ENCODE results near the gene UBE2L5. TPM values are rescaled to one million over a fixed set of nuclear protein-coding genes. Genes with fewer than 3 reads are reported as not detected.

UBE2L5 gene
- total RNA-seq, 2 donors from 2014 or later = 0.18 to 5.2 TPM

DNA sequence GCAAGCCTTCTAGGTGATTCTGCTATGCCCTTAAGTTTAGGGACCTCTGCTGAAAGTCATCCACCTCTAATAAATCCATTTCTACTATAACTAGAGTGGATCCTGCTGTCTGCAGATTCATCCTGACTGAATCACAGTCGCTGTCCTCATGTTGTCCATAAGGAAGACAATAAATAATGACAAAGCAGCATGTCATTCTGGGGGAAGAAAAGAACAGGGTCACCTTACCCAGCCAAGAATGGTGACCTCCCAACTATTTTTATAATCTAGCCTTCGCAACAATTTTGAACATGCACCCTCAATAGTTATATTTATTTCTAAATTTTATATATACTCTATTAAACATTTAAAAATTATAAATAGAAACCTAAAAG lies 45.0 kb upstream of the UBE2L5 start:
- Histone ChIP-seq H3K27me3 (replicated peaks; ENCODE audit: insufficient read depth) (no peaks in the 10 kb centered on the region), H3K4me3 (no peak overlapping the region), H3K9me3 (no peaks in the 10 kb centered on the region), H3K36me3 (no peaks in the 10 kb centered on the region), H3K27ac (no peak overlapping the region), H3K4me1 (replicated peaks) (no peaks in the 10 kb centered on the region)
- DNase-seq (ENCODE audit: low spot score) = no peak
- 78% methylated on average over 2 of the region's 2 CpGs for WGBS
- intact Hi-C loops (cut with DNase I) = no loop called here
- no peak for TF ChIP-seq POLR2AphosphoS5 (IDR thresholded peaks at IDR 0.05)
- TF ChIP-seq, protein P1, sequence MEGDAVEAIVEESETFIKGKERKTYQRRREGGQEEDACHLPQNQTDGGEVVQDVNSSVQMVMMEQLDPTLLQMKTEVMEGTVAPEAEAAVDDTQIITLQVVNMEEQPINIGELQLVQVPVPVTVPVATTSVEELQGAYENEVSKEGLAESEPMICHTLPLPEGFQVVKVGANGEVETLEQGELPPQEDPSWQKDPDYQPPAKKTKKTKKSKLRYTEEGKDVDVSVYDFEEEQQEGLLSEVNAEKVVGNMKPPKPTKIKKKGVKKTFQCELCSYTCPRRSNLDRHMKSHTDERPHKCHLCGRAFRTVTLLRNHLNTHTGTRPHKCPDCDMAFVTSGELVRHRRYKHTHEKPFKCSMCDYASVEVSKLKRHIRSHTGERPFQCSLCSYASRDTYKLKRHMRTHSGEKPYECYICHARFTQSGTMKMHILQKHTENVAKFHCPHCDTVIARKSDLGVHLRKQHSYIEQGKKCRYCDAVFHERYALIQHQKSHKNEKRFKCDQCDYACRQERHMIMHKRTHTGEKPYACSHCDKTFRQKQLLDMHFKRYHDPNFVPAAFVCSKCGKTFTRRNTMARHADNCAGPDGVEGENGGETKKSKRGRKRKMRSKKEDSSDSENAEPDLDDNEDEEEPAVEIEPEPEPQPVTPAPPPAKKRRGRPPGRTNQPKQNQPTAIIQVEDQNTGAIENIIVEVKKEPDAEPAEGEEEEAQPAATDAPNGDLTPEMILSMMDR (IDR thresholded peaks at IDR 0.05) = no peak

- no peak overlapping the region for H3K27ac ChIP-seq
- intact Hi-C loops (cut with DNase I) = no loop called here
- no peaks in the 10 kb centered on the region for H3K4me1 ChIP-seq (replicated peaks)
- H3K9me3 ChIP-seq = no peaks in the 10 kb centered on the region
- H3K27me3 ChIP-seq (replicated peaks; ENCODE audit: insufficient read depth) = no peaks in the 10 kb centered on the region
- no peak overlapping the region for H3K4me3 ChIP-seq
- H3K36me3 ChIP-seq = no peaks in the 10 kb centered on the region
- no peak for DNase-seq (ENCODE audit: low spot score)
- TF ChIP-seq, protein P1 (IDR thresholded peaks at IDR 0.05) = no peak
- TF ChIP-seq POLR2AphosphoS5 (IDR thresholded peaks at IDR 0.05) (no peak), POLR2A (IDR thresholded peaks at IDR 0.05) (no peak)
- WGBS = 96% methylated on average over 2 of the region's 2 CpGs
These were observed 44.1 kb upstream of the UBE2L5 start for GRCh38 chr13:30378191-30378590.

- H3K4me1 ChIP-seq (replicated peaks) = no peaks in the 10 kb centered on the region
- WGBS = 93% methylated on average over 2 of the region's 2 CpGs
- no peaks in the 10 kb centered on the region for H3K9me3 ChIP-seq
- intact Hi-C loops (cut with DNase I) = no loop called here
- H3K27me3 ChIP-seq (replicated peaks; ENCODE audit: insufficient read depth) = no peaks in the 10 kb centered on the region
- DNase-seq (ENCODE audit: low spot score) = no peak
- TF ChIP-seq POLR2A (IDR thresholded peaks at IDR 0.05) (no peak), POLR2AphosphoS5 (IDR thresholded peaks at IDR 0.05) (no peak)
- TF ChIP-seq, protein P1 (IDR thresholded peaks at IDR 0.05) = no peak
- no peak overlapping the region for H3K27ac ChIP-seq
- H3K36me3 ChIP-seq = no peaks in the 10 kb centered on the region
- H3K4me3 ChIP-seq = no peak overlapping the region
These were observed 41.2 kb upstream of the UBE2L5 start for GRCh38 chr13:30381049-30381448.

DNA sequence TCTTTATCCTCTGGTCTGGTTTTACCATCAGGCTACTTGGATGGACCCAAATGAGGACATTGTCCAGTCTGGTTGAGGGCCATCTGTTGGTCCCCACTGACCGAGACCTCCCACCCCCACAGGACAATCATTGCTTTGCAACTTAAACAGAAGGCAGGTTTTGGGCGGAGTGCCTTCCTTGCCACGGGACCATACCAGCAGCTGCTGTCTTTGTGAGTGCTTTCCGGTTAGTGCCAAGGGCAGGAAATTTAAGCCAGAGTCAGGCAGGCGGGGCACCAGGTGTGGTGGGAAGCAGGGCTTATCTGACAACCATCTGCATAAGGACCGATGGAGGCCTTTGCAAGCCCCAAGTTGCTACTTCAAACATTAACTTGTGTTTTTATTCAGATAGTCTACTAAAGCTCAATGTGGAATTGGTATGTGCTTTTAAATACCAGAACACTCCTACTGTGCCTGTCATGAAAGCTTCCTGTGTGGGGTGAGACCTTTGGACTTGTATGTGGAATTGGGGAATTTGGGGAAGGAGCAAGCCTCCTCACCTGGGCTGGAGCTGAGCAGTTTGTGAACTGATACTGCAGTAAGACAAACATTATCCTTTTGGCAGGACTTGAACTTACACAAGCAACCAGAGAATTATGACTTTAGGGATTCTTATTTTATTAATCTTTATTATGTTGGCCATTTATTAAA lies 39.3 kb upstream of the UBE2L5 start:
- Histone ChIP-seq H3K27me3 (replicated peaks; ENCODE audit: insufficient read depth) (no peaks in the 10 kb centered on the region), H3K4me3 (no peak overlapping the region), H3K4me1 (replicated peaks) (no peaks in the 10 kb centered on the region), H3K36me3 (no peaks in the 10 kb centered on the region), H3K27ac (no peak overlapping the region), H3K9me3 (no peaks in the 10 kb centered on the region)
- DNase-seq (ENCODE audit: low spot score) = no peak
- TF ChIP-seq, protein P1 (IDR thresholded peaks at IDR 0.05) = no peak
- TF ChIP-seq POLR2AphosphoS5 (IDR thresholded peaks at IDR 0.05) (no peak), POLR2A (IDR thresholded peaks at IDR 0.05) (no peak)
- 41% methylated on average over 6 of the region's 6 CpGs for WGBS
- intact Hi-C loops (cut with DNase I) = no loop called here

Measured in prostate gland (tissue), 2 donors.